SH-SY5Y (cell line): ENCODE measurements around the gene AUP1.

Experiments
- GATA2 ChIP-seq: IDR thresholded peaks from 2 replicates; pipeline ENCODE4 v1.6.1; 2011; ENCODE audit warnings: mild to moderate bottlenecking, low read depth, low read length
- GATA3 ChIP-seq: IDR thresholded peaks from 2 replicates; pipeline ENCODE4 v1.6.1; 2011; ENCODE audit warnings: low read depth, mild to moderate bottlenecking, low read length, moderate library complexity

AUP1 gene

GRCh38 chr2:74504591-74504990, 24.9 kb downstream of the AUP1 start:
- TF ChIP-seq GATA2 (no peak), GATA3 (no peak)

DNA sequence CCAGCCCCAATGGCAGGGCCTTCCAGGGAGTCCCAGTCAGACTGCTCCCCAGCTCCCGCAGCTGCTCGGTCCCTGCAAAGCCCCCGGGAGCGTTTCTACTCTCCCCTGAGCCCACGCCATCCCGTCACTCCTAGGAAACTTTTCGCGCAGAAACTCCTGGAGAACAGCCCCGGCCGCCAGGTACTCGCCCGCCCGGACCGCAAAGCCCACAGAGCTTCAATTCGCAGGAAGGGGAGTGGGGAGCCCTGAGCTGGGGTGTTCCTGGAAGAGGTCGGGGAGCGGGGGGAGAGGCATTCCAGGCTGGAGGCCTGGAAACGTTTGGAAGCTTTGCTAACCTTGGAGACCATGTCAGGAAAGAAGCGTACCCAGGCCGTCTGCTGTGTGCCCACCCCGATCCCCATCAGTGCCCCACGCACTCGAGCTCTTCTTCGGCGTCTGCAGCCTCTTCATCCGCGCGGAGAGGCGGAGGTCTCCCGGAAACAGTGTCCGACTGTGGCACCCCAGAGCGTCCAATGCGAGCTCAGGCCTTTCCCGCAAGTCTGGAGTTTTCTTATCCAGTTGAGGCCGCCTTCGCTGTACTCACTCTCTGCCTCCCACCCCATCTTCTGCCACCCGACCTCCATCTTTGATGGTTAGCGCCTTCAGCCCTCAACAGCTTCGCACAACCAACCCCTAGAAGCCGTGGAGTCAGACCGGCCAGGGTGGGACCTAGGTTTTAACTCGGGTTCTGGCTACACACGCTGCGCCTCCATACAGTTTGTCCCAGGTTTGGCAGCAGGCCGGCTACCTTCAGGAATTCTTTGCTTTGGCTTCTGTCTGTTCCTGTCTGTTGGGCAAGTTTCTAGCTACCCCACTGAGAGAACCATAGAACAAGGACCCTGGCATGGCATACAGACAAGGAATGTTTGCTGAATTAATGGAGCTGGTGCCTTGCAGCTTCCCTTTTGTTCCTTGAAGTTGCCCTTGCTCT, 25.7 kb downstream of the AUP1 start:
- no peak for TF ChIP-seq GATA2
- no peak for TF ChIP-seq GATA3

- TF ChIP-seq GATA3: no peak
- TF ChIP-seq GATA2: no peak
These were observed 26.6 kb downstream of the AUP1 start for GRCh38 chr2:74502720-74503505.

- TF ChIP-seq GATA3: no peak
- no peak for TF ChIP-seq GATA2
These were observed 27.3 kb downstream of the AUP1 start for GRCh38 chr2:74502147-74502719.

GRCh38 chr2:74501335-74502071, 28.0 kb downstream of the AUP1 start:
- TF ChIP-seq GATA2: no peak
- TF ChIP-seq GATA3: no peak

- TF ChIP-seq GATA2 (no peak), GATA3 (no peak)
These were observed 28.9 kb downstream of the AUP1 start for GRCh38 chr2:74500578-74500946.

DNA sequence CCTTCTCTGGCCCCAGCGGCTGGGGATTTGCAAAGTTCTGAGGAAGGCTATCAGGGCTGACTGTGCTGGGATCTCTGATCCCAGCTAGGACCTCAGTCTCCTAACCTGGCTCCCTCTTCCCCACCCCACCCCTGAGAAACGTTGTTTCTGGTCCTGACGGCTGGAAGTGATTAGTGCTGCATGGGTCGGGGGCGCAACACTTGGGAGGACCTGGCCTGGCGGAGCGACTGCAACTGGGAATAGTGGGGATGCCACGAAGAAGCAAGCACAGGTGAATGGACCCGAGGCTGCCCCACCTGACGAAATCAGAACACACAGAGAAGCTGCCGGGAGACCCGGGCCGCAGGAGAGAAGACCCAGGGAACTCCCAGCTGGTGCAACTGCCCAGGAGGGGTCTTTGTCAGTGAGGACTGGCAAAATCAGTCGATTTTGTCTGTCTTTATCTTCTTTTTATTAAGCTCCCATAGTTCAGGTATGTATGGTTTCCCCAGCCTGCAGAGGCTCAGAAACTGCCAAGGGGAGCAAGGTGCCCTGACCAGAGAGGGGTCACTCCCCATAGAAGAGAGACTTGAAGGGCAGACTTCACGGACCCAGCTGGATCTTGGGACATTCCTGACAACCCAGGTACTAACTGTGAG, 29.4 kb downstream of the AUP1 start:
- TF ChIP-seq GATA2 (no peak), GATA3 (no peak)

- no peak for TF ChIP-seq GATA3
- TF ChIP-seq GATA2: no peak
These were observed 30.1 kb downstream of the AUP1 start, which contains the start of gene LBX2 for GRCh38 chr2:74499267-74499939. TSS of gene LBX2 (minus strand) at chr2:74499603. CDS start at chr2:74499537, 66 bp downstream.

DNA sequence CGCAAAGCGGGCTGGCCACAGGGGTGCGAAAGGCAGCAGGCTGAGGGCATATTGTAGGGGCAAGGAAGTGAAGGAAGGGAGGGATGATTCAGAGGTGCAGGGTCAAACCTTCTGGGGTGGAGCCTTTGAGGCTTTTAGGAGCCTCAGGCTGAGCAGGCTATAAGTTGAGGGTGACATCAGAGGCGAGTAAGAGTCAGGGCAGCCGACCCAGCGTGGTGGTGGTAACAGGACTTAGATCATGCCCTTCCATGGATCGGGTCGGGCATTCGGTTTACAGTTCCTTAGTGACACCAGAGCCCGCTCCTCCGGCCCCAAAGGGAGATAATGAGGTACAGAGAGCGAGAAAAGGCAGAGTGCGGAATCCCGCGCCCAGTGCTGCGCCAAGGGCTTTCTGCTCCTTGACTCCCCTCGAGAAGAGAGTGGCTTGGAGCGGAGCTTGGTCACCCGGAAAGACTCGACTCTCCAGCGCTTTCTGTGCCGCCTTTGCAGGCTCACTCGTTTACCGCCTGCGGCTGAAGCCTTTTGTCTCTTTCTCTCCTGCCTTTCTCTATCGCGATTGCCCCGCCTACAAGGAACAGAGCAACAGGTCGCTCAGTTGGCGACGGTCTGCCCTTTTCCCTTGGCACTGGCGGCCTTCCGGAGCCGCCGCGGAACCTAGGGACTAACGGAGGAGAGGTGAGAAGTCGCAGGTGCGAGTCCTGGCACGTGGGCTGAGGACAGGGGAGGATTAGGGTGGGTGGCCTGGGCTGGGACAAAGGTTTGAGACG, 30.8 kb downstream of the AUP1 start:
- TF ChIP-seq GATA2: no peak
- TF ChIP-seq GATA3: no peak

GRCh38 chr2:74497777-74498499, 31.6 kb downstream of the AUP1 start:
- no peak for TF ChIP-seq GATA3
- TF ChIP-seq GATA2: no peak

- TF ChIP-seq GATA2: peak; percentile 47
- no peak for TF ChIP-seq GATA3
These were observed 32.3 kb downstream of the AUP1 start for GRCh38 chr2:74496997-74497776.
